Neural progenitor cell (in vitro differentiated cells): ENCODE measurements around the gene COG5. TPM values are rescaled to one million over a fixed set of nuclear protein-coding genes. Genes with fewer than 3 reads are reported as not detected.

Source experiments
- DNase-seq: peaks from one replicate; pipeline ENCODE4 v3.0.0-alpha.2; 2016; ENCODE audit warnings: low spot score
- H2AFZ ChIP-seq: fragments of 200-600 bp; sonication (generic); replicated peaks from 2 replicates; pipeline ENCODE4 v1.6.1; 2016; ENCODE audit warnings: antibody characterized with exemption
- H3F3A ChIP-seq: fragments of 200-600 bp; sonication (generic); 2 replicates; pipeline ENCODE4 v1.6.1; 2016; ENCODE audit warnings: antibody characterized with exemption, low read depth
- H3K27ac ChIP-seq: fragments of 200-600 bp; sonication (generic); 2 replicates; pipeline ENCODE4 v1.5.1; 2016; ENCODE audit warnings: mild to moderate bottlenecking
- H3K27me3 ChIP-seq: fragments of 200-600 bp; sonication (generic); 2 replicates; pipeline ENCODE4 v1.6.1; 2016; ENCODE audit warnings: mild to moderate bottlenecking, moderate library complexity
- H3K36me3 ChIP-seq: fragments of 200-600 bp; sonication (generic); 2 replicates; pipeline ENCODE4 v1.5.1; 2016
- H3K4me1 ChIP-seq: fragments of 200-600 bp; sonication (generic); 2 replicates; pipeline ENCODE4 v1.6.1; 2016; ENCODE audit warnings: mixed run types
- H3K4me2 ChIP-seq: fragments of 200-600 bp; sonication (generic); 2 replicates; pipeline ENCODE4 v1.6.1; 2016
- H3K4me3 ChIP-seq: fragments of 200-600 bp; sonication (generic); 2 replicates; pipeline ENCODE4 v1.5.1; 2016
- H3K79me2 ChIP-seq: fragments of 200-600 bp; sonication (generic); 2 replicates; pipeline ENCODE4 v1.6.1; 2016; ENCODE audit warnings: low read depth
- H3K9ac ChIP-seq: fragments of 200-600 bp; sonication (generic); 2 replicates; pipeline ENCODE4 v1.6.1; 2016
- H3K9me3 ChIP-seq: fragments of 200-600 bp; sonication (generic); 2 replicates; pipeline ENCODE4 v1.5.1; 2016; ENCODE audit warnings: low read depth
- H4K20me1 ChIP-seq: fragments of 200-600 bp; sonication (generic); 2 replicates; pipeline ENCODE4 v1.6.1; 2016; ENCODE audit warnings: low read depth
- H3K27ac Mint-ChIP-seq: 3 replicates; pipeline ENCODE4 v1.8.0; 2021; ENCODE audit warnings: mixed read lengths
- H3K27me3 Mint-ChIP-seq: 2 replicates; pipeline ENCODE4 v1.8.0; 2022; ENCODE audit warnings: low read depth, mild to moderate bottlenecking, inconsistent platforms, moderate library complexity, mixed read lengths; ENCODE audit not compliant: insufficient read depth
- H3K36me3 Mint-ChIP-seq: 3 replicates; pipeline ENCODE4 v1.8.0; 2021; ENCODE audit warnings: mixed read lengths
- H3K4me1 Mint-ChIP-seq: 3 replicates; pipeline ENCODE4 v1.8.0; 2021; ENCODE audit warnings: mixed read lengths
- H3K4me3 Mint-ChIP-seq: 3 replicates; pipeline ENCODE4 v1.8.0; 2021; ENCODE audit warnings: mild to moderate bottlenecking, moderate library complexity, mixed read lengths
- H3K9me3 Mint-ChIP-seq: 3 replicates; pipeline ENCODE4 v1.8.0; 2020; ENCODE audit warnings: mixed read lengths
- EZH2 ChIP-seq: fragments of 200-600 bp; sonication (generic); IDR thresholded peaks from 2 replicates; pipeline ENCODE4 v1.6.1; 2017; ENCODE audit warnings: antibody characterized with exemption, mild to moderate bottlenecking, moderate library complexity
- EZH2phosphoT487 ChIP-seq: fragments of 200-600 bp; sonication (generic); IDR thresholded peaks from 2 replicates; pipeline ENCODE4 v1.6.1; 2017; ENCODE audit warnings: antibody characterized with exemption
- total RNA-seq: library from RNA; depleted of rRNA; stranded (reverse); fragments of >200 nt; gene quantifications from 2 replicates; pipeline ENCODE4 v1.2.3, GENCODE V29; 2015; ENCODE audit warnings: low replicate concordance
- TF ChIP-seq, protein P1 (sequence below): fragments of 200-600 bp; sonication (generic); IDR thresholded peaks from 2 replicates; pipeline ENCODE4 v1.5.1; 2017; ENCODE audit warnings: antibody characterized with exemption, mild to moderate bottlenecking

Gene COG5
- total RNA-seq, 1 donor from 2014 or later, result 90.5 TPM

DNA sequence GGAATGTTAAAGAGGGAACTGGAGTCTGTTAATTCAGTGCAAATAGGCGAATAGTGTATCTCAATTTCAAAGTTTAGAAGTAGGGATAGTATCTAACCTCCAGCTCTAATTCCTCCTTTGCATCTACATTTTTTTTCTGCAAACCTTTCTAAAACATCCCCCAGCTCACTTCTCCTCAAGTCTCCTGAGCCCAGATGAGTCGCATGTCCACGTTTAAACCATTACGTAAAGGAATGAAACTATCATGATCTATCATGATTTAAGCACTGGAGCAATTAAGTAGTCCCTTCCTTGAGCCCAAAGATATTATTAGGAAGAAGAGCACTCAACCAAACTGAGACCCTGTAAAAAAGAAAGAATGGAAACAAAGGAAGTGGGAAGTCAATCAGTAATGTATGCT is 64.0 kb downstream of the COG5 start:
- H4K20me1 ChIP-seq, result no peaks in the 10 kb centered on the region

DNA sequence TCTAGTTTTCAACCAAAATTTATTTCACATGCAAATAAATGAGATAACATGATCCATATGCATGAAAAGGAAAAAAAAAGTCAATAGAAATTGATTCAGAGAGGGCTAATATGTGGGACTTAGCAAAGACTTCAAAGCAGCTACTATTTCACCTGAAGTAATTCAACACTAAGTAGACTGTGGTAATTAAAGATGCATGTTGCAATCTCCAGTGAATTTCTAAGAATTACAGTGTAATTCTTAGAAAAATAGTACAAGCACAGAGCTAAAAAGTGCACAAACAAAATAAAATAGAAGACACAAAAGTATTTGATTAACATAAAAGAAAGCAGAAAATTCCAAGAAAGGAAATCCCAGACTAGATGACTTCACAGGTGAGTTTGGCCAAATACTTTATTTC is 68.2 kb downstream of the COG5 start:
- peaks cover 6% of the 10 kb centered on the region for H3K9me3 Mint-ChIP-seq
- H4K20me1 ChIP-seq, result no peaks in the 10 kb centered on the region

More for the DNA sequence above, 64.0 kb downstream of the COG5 start:
- no peak for DNase-seq
- H3K9ac ChIP-seq, result no peak overlapping the region
- no peak overlapping the region for H3K27ac ChIP-seq
- H3K4me2 ChIP-seq, result no peak overlapping the region
- H3K27me3 ChIP-seq, result no peaks in the 10 kb centered on the region
- Mint-ChIP-seq H3K4me3 (no peak overlapping the region), H3K27me3 (no peaks in the 10 kb centered on the region), H3K36me3 (peaks cover 6% of the 10 kb centered on the region), H3K9me3 (peaks cover 6% of the 10 kb centered on the region), H3K4me1 (peaks cover 2% of the 10 kb centered on the region), H3K27ac (no peak overlapping the region)
- no peaks in the 10 kb centered on the region for H3K36me3 ChIP-seq
- H3K79me2 ChIP-seq, result peaks cover 34% of the 10 kb centered on the region
- H3F3A ChIP-seq, result no peaks in the 10 kb centered on the region
- TF ChIP-seq, protein P1, sequence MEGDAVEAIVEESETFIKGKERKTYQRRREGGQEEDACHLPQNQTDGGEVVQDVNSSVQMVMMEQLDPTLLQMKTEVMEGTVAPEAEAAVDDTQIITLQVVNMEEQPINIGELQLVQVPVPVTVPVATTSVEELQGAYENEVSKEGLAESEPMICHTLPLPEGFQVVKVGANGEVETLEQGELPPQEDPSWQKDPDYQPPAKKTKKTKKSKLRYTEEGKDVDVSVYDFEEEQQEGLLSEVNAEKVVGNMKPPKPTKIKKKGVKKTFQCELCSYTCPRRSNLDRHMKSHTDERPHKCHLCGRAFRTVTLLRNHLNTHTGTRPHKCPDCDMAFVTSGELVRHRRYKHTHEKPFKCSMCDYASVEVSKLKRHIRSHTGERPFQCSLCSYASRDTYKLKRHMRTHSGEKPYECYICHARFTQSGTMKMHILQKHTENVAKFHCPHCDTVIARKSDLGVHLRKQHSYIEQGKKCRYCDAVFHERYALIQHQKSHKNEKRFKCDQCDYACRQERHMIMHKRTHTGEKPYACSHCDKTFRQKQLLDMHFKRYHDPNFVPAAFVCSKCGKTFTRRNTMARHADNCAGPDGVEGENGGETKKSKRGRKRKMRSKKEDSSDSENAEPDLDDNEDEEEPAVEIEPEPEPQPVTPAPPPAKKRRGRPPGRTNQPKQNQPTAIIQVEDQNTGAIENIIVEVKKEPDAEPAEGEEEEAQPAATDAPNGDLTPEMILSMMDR, result no peak
- no peak for TF ChIP-seq EZH2phosphoT487
- no peak for TF ChIP-seq EZH2
- H3K4me1 ChIP-seq, result no peaks in the 10 kb centered on the region
- H3K4me3 ChIP-seq, result no peak overlapping the region
- no peak overlapping the region for H2AFZ ChIP-seq
- H3K9me3 ChIP-seq, result no peaks in the 10 kb centered on the region

GRCh38 chr7:107494884-107495283 is 68.8 kb downstream of the COG5 start:
- Histone ChIP-seq H3K79me2 (peaks cover 34% of the 10 kb centered on the region), H3K27me3 (no peaks in the 10 kb centered on the region), H3K27ac (no peak overlapping the region), H2AFZ (no peak overlapping the region), H3F3A (no peaks in the 10 kb centered on the region), H3K9me3 (no peaks in the 10 kb centered on the region), H3K4me1 (no peaks in the 10 kb centered on the region), H3K4me2 (no peak overlapping the region), H3K9ac (no peak overlapping the region), H4K20me1 (no peaks in the 10 kb centered on the region), H3K4me3 (no peak overlapping the region), H3K36me3 (no peaks in the 10 kb centered on the region)
- no peak for DNase-seq
- peaks cover 2% of the 10 kb centered on the region for H3K4me1 Mint-ChIP-seq
- H3K4me3 Mint-ChIP-seq, result no peak overlapping the region
- H3K36me3 Mint-ChIP-seq, result peaks cover 5% of the 10 kb centered on the region
- no peaks in the 10 kb centered on the region for H3K27me3 Mint-ChIP-seq
- H3K27ac Mint-ChIP-seq, result no peak overlapping the region
- TF ChIP-seq EZH2phosphoT487 (no peak), EZH2 (no peak)
- TF ChIP-seq, protein P1, result no peak
- peaks cover 6% of the 10 kb centered on the region for H3K9me3 Mint-ChIP-seq

More for the DNA sequence above, 68.2 kb downstream of the COG5 start:
- Histone ChIP-seq H3K9ac (no peak overlapping the region), H3K27me3 (no peaks in the 10 kb centered on the region), H3F3A (no peaks in the 10 kb centered on the region), H3K4me3 (no peak overlapping the region), H3K9me3 (no peaks in the 10 kb centered on the region), H2AFZ (no peak overlapping the region), H3K36me3 (no peaks in the 10 kb centered on the region), H3K27ac (no peak overlapping the region), H3K79me2 (peaks cover 34% of the 10 kb centered on the region), H3K4me1 (no peaks in the 10 kb centered on the region), H3K4me2 (no peak overlapping the region)
- Mint-ChIP-seq H3K27ac (no peak overlapping the region), H3K4me1 (peaks cover 2% of the 10 kb centered on the region), H3K27me3 (no peaks in the 10 kb centered on the region), H3K36me3 (peaks cover 5% of the 10 kb centered on the region), H3K4me3 (no peak overlapping the region)
- no peak for TF ChIP-seq EZH2phosphoT487
- TF ChIP-seq, protein P1, result no peak
- no peak for TF ChIP-seq EZH2
- DNase-seq, result no peak
